Putamen (tissue), 1 donor: ENCODE results near the gene CASK.

Source experiments
- DNase-seq: peaks from one replicate; pipeline ENCODE4 v3.0.0-alpha.2; 2016; ENCODE audit warnings: low spot score

Gene CASK

DNA sequence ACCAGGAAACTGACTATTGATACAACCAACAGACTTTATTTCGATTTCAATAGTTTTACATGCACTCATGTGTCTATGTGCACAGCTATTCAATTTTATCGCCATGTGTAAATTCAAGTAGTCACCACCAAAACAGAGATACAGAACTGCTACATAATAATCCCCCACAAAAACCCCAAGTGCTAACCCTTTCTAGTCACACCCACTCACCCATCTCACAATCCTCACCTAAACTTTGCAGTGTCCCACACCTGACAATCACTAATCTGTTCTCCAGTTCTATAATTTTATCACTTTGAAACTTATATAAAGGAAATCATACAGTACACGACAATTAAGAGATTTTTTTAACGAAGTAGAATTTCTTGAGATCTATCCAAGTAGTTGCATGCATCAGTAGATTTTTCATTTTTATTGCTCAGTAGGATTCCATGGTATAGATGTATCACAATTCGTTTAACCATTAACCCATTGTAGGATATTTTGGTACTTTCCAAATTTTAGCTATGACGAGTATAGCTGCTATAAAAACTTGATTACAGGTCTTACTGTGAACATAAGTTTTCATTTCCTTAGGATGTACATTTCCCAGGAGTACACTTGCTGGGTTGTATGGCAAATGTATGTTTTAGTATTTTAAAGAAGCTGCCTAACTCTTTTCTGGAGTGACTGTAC is 85.9 kb downstream of the CASK start:
- no peak for DNase-seq

DNA sequence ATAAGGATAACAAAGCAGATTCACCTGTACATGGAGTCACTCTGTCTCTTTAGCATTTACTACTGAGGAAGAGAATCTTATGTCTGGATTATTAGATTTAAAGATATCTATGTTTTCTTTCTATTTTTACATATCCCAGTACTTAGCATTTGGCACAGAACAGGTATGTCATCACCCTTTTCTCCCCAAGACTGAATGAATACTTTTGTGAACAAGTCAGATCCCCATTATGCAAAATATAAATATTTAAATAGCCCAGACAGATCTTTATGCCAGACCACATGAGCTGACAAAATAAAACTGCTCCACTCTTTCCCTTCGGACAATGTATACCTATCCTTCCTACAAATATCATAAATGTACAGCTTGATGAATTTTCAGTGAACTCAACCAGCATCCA is 94.5 kb downstream of the CASK start:
- no peak for DNase-seq

DNA sequence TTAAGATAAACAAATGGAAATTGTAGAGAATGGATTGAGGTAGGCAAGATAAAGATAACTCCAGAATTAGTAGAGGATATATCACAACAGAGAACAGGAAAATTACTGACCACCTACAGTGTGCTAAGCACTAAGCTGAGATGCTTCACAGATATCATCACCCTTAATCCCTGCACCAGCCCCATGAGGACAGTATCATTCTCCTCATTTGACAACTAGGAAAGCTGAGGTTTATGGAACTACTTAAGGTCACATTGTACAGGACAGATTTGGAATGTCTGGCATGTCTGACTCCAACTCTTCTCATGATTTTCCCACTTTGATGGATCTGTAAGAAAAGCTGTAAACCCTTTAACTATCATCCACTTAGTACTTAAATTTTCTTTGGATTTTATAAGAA is 95.5 kb downstream of the CASK start:
- no peak for DNase-seq

DNA sequence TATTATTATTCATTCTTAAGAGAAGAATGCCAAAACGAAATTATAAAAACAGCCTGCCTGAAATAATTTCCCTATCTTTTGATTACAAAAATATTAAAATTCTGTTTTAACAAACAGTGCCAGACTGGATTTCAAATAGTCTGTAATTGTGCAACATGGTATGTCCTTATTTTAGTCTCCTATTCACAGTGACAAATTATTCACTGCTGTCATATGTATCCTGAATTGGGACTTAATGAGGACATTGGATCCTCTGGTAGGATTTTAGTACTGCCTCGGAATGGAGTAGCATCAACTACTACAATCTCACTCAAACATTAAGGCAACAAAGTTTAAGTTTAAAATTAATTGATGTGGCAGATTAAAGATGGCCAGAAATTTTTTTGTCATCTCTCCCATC is 97.6 kb downstream of the CASK start:
- no peak for DNase-seq

GRCh38 chrX:41824551-41824950 is 98.8 kb downstream of the CASK start:
- no peak for DNase-seq

GRCh38 chrX:41823402-41823801 is 100.0 kb downstream of the CASK start:
- no peak for DNase-seq

DNA sequence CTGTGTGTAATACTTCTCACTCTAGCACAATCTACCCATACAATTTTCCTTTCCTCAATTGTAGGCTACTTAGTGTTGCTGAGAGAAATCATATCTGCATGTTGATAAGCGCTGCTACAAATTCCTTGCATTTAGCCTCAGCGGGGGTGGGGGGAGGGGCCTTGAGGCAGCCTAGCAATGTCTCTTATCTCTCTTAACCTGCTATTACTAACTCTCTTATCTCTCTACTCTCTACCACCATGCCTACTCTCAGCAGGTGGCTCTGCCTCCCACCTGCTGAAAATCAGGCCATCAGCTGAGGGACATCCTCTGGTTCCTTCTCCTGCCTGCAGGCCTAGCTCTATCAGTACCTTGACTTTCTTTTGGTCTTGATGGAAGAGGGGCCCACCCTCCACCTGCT is 100.5 kb downstream of the CASK start:
- no peak for DNase-seq

- DNase-seq: no peak
These were observed 115.3 kb downstream of the CASK start for GRCh38 chrX:41808047-41808446.

- no peak for DNase-seq
These were observed 120.4 kb downstream of the CASK start for GRCh38 chrX:41802958-41803357.

DNA sequence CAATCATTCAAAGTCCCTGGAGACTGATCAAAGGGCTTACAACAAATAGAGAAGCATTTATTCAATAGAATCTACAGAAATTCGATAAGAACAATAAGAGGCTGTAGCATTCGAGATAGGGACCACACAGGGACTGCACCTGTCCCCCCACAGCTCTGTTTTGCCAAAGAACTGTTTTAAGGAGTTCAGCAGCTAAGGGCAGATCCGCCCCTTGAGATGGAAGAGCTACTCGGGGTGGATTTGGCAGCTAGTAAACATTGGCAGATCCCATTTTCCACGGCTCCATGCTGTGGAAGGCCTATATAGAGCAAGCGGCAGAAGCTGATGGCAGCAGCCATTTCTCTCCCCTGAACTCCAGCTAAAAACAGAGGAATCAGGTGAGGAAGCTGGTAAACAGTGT is 123.7 kb downstream of the CASK start:
- no peak for DNase-seq

DNA sequence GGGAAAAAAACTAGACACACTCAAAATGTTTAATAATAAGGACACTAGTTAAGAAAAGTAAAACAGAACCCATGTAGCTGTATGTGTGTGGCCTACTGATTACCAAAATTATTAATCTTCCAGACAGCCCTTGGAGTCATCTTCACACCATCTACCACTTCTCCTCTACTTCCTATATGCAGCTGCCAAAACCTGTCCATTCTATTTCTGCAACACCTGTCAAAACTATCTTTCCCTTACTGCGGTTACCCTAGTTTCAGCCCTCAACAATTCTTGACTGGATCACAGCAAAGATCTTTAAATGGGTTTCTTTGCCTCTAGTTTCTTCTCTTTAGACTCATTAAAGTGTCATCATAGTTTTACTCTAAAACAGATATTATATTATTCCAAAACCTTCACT is 126.8 kb downstream of the CASK start:
- DNase-seq: no peak

- no peak for DNase-seq
These were observed 127.3 kb downstream of the CASK start for GRCh38 chrX:41796046-41796445.

DNA sequence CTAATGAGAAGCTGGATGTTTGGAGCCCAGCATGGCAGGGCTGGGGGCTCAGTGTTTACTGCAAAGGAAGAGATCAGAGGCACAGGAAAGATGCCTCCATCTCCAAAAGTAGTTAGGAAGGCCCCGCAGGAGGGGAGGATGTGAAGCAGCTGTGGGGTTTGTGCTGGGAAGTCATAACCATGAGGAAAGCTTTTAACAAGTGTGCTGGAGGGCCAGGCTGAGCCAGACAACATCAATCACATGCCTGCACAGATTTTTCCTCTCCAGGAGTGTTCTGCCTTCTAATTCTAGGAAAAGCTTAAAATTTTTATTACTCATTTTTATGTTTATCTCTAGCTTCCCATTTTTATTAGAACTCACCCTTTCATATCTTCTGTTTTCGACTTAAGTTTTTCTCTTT is 134.0 kb downstream of the CASK start:
- DNase-seq: no peak

GRCh38 chrX:41785685-41786084 is 137.7 kb downstream of the CASK start:
- DNase-seq: no peak

GRCh38 chrX:41781500-41781899 is 141.9 kb downstream of the CASK start:
- DNase-seq: no peak

DNA sequence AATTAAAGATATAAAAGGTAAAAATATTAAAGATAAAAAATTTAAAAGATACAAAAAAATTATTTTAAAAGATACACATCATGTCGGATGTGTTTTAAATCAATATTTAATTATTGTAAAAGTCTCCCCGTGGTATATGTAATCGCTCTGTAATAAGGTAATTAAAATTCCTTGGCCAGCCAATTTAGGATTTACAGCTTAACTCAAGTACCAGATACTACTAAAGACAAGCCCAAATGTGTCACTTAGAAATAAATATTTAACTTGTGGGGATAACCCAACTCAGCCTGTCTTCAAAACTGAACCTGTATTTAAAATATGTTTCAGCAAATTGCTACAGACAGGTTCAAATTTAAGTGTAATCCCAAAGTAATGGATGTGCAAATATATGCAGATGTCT is 143.4 kb downstream of the CASK start:
- DNase-seq: no peak

DNA sequence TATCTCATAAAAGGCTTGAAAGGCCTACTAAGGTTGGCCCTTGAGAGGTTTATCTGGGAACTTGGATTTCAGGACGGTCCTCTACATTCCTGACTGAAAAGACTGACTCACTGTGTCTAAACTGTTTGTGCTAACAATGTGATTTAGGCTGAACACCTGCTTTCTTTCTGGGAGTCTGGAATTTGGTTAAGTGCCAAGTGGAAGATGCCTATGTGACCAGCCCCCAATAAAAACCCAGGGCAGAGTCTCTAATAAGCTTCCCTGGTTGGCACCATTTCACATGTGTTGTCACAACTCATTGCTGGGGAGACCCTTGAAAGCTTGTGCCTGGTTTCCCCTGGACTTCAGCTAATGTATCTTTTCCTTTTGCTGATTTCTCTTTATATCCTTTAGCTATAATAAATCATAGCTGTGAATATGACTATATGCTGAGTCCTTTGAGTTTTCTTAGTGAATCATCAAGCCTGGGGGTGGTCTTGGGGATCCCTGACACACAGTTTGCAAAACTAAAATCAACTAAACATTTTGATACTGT is 144.3 kb downstream of the CASK start:
- DNase-seq: no peak

GRCh38 chrX:41761702-41762101 is 161.7 kb downstream of the CASK start:
- no peak for DNase-seq

DNA sequence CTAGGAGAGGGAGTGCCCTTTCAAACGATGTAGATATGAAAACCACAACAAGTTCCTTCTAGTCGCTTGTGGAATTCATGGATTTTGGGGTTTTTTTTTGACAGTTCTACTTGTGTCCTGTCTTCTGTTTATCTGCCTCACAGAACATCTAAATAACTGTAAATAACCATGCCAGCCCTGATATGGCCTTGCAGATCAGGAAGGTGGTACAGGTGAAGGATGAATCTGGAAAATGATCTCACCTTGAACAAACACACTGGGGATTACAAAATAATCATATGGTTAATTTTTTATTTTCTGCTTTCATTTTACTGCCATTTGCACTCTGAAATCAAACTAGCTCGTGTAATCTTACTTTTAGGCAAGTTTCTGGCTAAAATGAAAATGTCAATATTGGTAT is 162.2 kb downstream of the CASK start:
- DNase-seq: no peak

GRCh38 chrX:41759817-41760216 is 163.5 kb downstream of the CASK start:
- DNase-seq: no peak

DNA sequence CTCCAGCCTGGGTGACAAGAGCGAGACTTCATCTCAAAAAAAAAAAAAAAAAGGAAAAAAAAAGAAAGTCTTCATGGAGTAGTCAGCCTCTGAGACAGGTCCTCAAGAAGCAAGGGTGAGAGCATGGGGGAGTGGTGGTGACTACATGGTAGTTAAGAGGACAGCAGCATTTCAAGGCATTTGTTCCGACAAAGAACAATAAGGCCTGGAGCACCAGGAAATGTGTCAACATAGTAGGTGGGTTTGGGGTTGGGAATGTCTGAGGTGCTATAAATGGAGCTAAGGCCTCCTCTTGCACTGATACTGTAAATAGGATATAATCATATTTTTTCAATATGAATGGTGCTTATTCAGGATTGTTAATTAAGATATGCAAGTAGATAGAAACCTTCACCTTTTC is 165.0 kb downstream of the CASK start:
- no peak for DNase-seq

- DNase-seq: no peak
These were observed 172.6 kb downstream of the CASK start for GRCh38 chrX:41750716-41751115.

- no peak for DNase-seq
These were observed 183.5 kb downstream of the CASK start for GRCh38 chrX:41739871-41740270.

DNA sequence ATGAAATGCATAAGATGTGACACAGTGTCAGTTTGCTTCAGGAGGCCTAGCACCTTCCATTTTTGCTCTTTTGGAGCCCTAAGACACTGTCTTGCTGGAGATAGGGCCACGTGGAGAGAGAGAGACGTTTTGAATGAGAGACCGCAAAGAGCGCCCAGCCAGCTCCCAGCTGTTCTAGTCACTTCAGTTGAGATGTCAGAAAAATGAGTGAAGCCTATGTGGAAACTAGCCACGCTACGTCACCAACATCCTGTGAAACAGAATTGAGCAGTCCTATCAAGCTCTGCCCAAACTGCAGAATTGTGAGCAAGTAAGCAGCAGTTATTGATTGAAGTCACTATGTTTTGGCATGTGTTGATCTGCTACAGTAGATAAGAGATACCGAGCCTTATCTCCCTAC is 186.3 kb downstream of the CASK start:
- DNase-seq: no peak
